ENCODE data around the gene TMEM233. TPM values are rescaled to one million over a fixed set of nuclear protein-coding genes. Genes with fewer than 3 reads are reported as not detected.
"Not testable (repeated sequence)": the region's sequence is repeated elsewhere in the genome, so short reads cannot be mapped to it uniquely, and the experiment has no call there.

Gene TMEM233
- total RNA-seq, 1 donor from 2014 or later, result 0.40 TPM

DNA sequence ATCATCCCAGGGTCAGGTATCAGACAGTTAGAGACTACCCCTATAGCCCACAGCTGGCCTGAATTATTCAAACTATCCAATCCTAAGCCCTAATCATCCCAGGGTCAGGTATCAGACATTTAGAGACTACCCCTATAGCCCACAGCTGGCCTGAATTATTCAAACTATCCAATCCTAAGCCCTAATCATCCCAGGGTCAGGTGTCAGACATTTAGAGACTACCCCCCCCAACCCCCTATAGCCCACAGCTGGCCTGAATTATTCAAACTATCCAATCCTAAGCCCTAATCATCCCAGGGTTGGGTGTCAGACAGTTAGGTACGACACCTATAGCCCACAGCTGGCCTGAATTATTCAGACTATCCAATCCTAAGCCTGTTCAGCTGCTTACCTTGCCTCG lies 63.4 kb downstream of the TMEM233 start:
- DNase-seq (ENCODE audit: low read depth in 2 of 2), result not testable (repeated sequence)

DNA sequence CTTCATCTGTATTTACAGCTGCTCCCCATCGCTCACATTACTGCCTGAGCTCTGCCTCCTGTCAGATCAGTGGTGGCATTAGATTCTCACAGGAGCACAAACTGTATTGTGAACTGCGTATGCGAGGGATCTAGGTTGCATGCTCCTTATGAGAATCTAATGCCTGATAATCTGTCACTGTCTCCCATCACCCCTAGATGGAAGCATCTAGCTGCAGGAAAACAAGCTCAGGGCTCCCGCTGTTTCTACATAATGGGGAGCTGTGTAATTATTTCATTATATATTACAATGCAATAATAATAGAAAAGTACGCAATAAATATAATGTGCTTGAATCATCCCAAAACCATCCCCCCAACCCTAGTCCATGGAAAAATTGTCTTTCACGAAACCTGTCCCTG lies 64.6 kb downstream of the TMEM233 start:
- peak; percentile 18 to 50 for DNase-seq (ENCODE audit: low read depth in 2 of 2)

DNA sequence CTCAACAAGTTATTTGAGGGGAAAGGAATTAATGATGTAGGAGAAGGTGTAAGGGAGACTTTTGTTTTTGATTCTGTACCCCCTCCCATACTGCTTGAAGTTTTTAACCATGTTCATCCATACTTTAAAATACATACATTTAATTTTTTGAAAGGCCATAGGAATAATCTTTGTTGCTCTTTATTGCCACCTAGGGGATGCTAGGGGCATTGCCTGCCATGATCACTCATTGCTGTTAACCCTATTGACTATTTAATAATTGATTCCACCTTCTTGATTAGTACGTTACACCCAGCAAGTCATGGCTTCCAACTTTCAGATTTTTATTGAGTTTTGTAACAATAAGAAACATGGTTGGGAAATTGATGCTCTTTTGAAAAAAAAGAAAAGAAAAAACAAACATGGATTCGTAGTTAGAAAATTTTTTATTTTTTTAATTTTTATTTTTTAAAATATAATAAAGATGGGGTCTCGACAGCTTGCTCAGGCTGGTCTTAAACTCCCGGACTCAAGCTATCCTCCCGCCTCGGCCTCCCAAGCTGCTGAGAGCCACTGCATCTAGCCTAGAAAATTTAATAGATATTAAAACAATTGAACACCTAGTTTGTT lies 65.8 kb downstream of the TMEM233 start:
- peak; percentile 47 to 53 for DNase-seq (ENCODE audit: low read depth in 2 of 2)

DNA sequence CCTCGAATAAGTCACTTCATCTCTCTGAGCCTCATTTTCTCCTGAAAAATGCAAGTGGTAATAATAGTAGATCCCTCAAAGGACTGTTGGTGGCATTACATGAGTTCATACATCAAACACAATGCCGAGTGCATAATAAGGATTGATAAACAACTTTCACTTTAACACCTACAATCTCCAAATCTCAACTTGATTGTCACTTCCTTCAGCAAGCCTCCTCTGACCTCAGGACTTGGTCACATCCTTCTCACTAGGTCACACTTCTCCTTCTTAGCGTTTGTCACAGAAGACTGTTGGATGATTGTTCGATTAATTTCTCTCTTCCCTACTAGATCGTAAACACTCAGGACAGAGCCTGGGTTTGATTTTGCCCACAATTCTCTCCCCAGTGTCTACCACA lies 66.5 kb downstream of the TMEM233 start:
- peak in 1 of 2 donors; percentile 12 for DNase-seq (ENCODE audit: low read depth in 2 of 2)

DNA sequence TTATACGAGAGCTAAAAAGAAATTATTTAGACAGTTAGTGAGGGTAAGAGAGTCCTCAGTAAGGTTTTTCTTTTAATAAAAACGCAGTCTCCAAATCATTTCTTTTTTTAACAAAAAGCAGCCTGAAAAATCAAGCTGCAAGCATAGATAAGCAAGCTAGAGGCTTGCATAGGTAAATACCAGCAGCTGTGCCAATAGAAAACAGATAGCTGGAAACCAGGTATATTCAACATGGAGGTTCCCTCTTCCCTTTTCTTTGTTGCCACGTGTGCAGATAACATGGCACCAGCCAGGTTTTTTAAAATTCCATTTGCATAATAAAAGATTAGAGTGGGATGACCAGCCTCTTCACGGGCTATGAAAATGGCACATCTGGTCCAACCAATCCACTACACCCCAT lies 68.3 kb downstream of the TMEM233 start:
- no peak for DNase-seq (ENCODE audit: low read depth in 2 of 2)

DNA sequence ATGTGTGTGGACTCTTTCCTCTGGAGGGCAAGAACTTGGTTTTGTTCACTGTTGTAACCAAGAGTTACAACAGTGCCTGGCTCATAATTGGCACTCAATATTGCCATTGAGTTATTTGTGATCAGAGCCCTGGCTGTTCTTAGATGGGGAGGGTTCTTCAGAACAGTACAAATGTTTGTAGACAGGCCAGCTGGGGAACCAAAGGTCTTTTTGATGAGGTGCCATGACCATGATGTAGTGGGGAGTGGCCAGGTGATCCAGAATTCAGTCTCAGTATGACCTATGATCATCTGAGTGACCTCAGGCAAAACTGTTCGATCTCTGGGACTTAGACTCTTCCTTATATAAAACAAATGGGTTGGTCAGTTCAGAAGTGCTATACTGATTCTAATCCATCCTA lies 71.1 kb downstream of the TMEM233 start:
- no peak for DNase-seq (ENCODE audit: low read depth in 2 of 2)

DNA sequence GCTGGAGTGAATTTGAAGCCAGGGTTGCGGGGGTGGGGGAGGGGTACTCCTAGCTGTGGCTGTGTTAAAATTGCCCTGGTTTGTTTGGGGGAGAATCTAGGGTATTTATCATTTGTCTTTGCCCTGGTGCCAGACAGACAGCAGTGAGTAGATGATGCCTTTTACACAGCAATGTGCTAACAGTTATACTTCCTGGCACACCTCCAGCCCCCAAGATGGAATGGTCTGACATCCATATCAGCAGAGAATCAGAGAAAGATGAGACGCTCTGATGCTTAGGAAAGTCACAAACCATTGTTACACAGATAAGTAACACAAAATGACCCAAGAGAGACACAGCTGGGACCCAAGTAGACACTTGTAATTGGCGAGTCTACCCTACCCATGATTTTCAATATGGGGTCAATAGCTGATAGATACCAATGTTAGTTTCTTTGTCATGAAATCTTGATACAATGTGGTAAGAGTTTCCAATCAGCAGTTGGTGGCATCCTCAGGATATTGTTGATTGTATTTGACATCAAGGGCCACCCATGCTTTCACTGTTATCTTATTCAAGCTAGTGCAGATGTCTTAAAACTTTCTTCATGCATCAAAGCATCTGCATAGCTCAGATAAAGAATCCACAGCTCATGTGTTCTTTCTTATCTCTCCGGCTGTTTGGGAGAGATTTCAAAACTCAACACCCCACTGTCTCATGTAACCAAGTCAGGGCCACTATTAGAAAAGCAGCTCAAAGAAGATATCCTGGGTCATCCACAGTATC lies 71.8 kb downstream of the TMEM233 start:
- DNase-seq (ENCODE audit: low read depth in 2 of 2), result no peak

DNA sequence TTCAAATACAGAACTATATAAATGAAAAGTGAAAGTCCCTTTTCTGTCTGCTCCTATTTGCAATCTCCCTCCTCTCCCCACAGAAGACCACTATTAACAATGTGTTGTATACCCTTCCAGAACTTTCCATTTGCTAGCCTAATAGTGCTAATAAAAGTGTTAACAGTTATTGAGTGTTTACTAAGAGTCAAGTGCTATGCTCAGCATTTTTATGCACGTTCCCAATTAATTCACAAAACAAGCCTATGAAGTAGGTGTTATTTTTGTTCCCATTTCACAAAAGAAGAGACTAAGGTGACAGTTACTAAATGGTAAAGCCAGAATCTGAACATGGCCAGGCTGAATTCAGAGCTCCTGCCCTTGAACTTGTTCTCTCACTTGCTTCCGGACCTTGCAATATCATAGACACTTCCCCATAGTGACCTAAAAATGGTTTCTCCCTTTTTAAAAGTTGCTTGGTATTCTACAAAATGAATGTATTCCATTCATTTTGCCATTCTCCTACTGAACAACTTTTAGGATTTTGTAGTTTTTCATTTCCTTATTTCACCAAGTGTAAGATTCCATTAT lies 72.7 kb downstream of the TMEM233 start:
- DNase-seq (ENCODE audit: low read depth in 2 of 2), result no peak

DNA sequence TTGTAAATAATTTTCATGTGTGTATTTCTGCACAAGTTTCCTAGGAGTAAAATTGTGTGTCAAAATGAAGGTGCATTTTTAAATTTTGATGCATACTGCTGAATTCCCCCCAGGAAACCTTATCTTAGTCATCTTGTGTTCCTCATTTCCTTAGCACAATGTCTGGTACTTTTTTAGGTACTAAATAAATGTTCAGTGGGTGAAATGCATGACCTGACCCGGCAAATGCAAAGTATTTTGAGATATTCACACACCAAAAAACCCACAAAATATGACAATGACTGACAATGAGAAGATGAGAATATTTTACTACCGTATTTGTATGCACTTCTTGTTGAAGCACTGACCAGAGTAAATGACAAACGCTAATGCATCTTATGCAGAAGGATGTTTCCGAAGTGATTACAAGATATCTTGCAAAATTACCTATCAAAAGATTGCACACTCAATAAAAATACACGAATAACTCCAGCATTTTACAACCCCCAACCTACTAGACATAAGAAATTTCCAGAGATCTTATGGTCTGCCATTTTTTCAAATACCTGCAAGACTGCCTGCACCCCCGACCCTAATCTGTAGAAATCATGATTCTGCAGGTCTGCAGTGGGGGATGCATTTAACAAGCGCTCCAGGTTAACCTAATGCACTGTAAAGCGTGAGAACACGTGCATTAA lies 73.5 kb downstream of the TMEM233 start:
- DNase-seq (ENCODE audit: low read depth in 2 of 2), result peak in 1 of 2 donors; percentile 48

DNA sequence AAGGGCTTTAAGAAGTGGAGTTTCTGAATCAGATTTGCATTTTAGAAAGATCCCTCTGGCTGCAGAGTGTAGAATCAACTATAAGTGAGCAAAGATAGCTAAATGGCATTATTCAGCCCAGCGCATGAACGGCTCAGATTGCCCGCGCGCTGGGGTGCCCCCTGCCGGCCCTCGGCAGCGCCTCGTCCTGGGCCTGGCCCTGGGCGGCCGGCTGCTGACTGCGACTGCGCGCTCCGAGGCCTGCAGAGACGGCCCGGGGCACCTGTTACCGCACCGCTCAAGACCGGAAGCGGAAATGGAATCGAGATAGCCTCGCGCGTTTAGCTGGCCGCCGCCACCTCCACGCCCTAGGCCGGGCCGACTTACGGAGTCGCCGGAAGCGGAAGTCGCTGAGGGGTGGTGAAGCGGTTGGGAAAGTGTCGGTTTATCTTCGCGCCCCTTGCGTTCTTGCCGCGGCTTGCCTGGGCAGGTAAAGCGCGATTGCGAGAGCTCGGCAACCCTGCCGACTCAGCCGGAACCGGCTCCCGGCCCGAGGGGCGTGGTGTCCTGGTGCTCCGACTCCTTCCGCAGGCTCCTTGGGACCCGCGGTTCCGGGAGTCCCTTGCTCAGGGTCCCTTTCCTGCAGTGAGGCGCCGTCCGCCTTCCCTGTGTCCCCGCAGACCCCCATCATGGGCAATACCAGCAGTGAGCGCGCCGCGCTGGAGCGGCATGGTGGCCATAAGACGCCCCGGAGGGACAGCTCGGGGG lies 74.2 kb downstream of the TMEM233 start, which contains the start of gene PRKAB1:
TSS of gene PRKAB1 (plus strand) at position 557 of the 747 bp plus-strand sequence. CDS start at position 669, 112 bp downstream.
- DNase-seq (ENCODE audit: low read depth in 2 of 2), result peak; percentile 95 to 98

DNA sequence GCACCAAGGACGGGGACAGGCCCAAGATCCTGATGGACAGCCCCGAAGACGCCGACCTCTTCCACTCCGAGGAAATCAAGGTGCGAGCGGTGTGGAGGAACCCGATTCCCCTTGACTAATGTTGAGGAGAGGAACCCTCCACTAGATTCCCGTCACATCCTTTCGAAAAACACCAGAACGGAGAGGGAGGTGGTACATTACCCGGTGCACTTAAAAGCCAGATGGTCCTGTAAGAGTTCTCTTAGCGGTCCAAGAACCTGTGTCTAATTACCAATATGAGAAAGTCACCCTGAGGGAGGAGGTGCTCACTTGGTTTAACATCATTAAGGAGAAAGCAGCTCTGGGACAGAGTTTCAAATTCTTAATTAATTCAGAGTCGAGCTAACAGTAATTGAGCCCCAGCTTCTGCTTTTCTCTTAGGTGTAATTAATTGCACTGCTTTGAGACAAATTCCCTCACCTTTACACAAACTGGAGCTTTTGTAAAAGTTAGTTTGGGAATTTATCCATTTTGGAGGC lies 74.8 kb downstream of the TMEM233 start:
- no peak for DNase-seq (ENCODE audit: low read depth in 2 of 2)

DNA sequence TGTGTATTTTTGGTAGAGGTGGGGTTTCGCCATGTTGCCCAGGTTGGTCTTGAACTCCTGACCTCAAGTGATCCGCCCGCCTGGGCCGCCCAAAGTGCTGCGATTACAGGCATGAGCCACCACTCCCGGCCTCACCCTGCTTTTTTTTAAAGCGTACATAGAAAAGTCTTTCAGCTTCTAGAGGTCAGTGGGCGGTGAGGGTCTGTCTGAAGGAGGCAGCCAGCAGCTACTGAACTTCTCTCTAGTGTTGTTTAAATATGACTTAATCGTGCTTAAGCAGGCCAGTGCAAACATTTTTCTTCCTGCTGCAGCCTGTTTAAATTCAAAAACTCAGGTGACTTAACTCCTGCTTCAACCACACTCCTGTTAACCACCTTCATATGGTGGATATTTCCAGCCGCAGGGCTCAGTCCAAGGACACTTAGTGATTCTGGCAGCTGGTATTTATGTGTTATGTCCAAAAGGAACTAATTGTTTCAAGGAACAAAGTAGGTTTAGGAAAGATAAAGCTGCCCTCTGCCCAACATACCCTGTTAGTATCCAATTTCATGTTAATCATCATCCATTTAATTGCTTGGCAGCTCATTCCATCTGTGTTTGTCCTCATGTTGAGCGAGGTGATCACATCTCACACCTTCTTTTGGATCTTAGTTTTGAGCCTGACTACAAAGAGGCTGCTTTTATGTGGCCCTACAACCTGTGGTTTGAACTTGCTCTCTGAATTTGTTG lies 76.3 kb downstream of the TMEM233 start:
- DNase-seq (ENCODE audit: low read depth in 2 of 2), result peak in 1 of 2 donors; percentile 23

DNA sequence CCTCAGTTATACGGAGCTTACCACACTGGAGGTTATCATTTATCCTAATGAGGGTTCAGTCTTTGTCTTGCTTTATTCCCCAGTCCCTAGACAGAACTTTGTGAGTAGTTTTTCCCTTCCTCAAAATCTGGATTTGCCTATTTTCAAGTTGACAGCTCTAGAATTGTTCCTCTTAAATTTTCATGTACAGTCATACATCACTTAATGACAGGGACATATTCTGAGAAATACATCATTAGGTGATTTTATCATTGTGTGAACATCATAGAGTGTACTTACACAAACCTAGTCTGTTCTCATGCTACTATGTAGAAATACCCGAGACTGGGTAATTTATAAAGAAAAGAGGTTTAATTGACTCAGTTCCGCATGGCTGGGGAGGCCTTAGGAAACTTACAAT lies 77.5 kb downstream of the TMEM233 start:
- DNase-seq (ENCODE audit: low read depth in 2 of 2), result no peak

DNA sequence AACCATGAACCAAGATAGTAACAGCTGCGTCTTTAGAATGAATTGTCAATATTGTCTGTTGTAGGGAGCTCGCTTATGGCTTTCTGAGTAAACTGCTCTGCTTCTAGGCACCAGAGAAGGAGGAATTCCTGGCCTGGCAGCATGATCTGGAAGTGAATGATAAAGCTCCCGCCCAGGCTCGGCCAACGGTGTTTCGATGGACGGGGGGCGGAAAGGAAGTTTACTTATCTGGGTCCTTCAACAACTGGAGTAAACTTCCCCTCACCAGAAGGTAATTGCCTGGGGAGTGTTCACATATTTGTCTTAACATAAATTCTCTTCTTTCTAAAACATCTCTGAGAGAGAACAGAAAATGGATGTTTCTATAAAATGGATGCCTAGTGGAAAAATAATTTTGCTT lies 78.6 kb downstream of the TMEM233 start:
- DNase-seq (ENCODE audit: low read depth in 2 of 2), result no peak

DNA sequence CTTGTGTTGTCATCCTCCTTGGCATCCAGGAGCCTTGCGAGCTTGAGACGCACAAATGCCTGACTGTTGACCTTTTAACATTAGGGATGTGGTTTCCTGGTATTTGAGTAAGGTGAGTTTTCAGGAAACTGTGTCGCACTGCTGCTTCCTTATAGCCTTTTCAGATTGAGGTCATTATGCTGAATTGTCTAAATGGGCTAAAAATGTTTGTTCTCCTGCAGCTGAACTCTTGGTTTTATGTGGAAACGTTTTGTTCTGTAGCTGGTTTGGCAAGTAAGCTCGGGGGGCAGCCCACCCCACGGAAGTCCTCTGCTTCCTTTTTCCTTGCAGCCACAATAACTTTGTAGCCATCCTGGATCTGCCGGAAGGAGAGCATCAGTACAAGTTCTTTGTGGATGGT lies 80.1 kb downstream of the TMEM233 start:
- DNase-seq (ENCODE audit: low read depth in 2 of 2), result peak; percentile 92 to 95

DNA sequence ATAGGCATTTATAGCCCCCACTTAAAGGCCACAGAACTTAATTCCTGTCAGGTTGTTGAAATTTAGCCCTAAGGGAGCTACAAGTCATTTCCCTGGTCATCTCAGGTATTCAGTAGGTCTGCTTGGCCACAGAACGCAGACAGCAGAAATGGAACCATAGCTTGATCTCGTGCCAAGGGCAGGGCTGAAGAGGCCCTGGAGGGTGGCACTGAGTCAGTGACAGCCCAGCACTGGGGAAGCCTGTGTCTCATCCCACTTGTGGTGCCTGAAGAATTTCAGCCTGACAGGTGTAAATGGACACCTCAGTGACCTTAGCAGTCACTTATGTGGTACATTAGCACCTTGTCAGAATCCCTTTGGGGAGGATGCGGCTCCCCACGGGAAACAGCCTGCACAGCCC lies 81.0 kb downstream of the TMEM233 start:
- DNase-seq (ENCODE audit: low read depth in 2 of 2), result no peak

DNA sequence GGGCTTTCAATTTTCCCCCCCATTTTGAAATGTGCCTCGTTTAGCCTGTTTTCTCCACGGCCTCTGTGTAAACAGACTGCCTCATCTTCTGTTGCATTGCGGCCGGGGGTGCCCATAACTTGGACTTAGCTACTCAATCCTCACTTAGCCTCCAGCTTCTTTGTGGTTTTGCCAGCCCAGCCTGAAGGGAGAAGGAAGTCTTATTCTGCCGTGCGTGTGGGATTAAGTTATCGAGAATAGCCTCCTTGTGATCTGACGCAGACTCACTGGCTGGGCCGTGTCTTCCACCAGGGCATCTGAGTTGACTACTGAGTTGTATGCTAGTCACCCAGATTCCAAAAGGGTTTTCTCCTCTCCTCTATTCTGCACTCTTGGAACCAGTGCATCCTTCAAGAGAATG lies 82.4 kb downstream of the TMEM233 start:
- DNase-seq (ENCODE audit: low read depth in 2 of 2), result no peak

DNA sequence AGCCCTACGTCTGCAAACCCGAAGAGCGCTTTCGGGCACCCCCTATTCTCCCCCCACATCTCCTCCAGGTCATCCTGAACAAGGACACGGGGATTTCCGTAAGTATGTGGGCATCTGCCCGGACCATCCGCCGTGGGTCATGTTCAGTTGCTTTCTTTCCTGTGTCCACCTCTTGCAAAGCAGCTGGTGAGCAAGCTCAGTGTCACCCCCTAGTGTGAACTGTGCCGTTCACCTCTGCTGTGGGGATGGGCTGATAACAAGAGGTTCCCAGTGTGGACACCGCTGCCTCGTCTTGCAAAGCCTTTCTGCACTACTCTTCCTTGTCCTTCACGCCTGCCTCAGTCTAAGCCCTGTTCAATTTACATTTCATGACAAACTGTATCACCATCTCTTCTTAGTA lies 83.0 kb downstream of the TMEM233 start:
- DNase-seq (ENCODE audit: low read depth in 2 of 2), result no peak

DNA sequence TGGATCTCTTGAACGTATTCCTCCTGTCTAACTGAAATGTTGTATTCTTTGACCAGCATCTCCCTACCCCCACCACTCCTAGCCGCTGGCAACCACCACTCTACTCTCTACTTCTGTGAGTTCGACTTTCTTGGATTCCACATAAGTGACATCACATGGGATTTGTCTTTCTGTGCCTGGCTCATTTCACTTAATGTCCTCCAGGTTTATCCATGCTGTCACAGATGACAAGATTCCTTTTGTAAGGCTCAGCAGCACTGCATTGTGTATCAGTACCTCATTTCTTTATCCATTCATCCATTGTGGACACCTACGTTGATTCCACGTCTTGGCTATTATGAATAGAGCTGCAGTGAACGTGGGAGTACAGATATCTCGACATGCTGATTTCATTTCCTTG lies 84.9 kb downstream of the TMEM233 start:
- no peak for DNase-seq (ENCODE audit: low read depth in 2 of 2)

DNA sequence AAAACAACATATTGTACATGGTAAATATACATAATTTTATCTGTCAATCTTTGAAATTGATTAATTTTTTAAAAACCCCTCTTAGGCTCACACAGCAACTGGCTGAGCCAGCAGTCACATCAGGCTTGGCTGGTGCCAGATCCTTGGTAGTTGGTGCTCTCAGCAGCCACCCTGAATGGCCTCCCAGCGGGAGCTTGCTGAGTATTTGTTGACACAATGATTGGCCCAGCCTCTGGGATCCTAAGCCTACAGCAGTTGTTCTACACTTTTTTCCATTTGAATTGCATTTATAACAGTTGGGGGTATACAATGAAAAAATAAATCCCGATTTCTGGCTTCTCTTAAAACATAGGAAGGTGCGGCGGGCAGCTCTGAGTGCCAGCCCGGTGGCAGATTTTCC lies 85.5 kb downstream of the TMEM233 start:
- no peak for DNase-seq (ENCODE audit: low read depth in 2 of 2)

DNA sequence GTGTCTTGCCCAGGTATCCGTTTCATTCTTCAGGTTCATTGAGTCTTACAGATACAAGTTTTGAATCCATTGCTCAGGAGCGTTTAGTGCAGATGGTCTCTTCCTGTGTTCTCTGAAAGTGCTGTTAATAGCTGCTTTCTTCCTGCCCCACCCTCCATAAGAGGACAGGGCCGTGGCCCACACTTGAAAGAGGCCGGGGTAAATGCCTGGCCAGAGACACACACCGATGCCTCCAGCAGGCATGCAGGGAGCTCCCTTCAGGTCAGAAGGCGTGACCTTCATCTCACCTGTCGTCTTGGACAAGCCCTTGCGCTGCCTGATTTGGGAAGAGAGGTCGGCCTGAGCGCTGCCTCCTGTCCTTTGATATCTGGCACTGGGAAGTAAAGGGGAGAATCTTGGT lies 85.9 kb downstream of the TMEM233 start:
- no peak for DNase-seq (ENCODE audit: low read depth in 2 of 2)

Data from lung microvascular endothelial cell (primary cell).